HG03457 (cell line): ENCODE data around the gene ALDH1B1.
"Not testable (repeated sequence)": the region's sequence is repeated elsewhere in the genome, so short reads cannot be mapped to it uniquely, and the experiment has no call there.

Source experiments
- ATAC-seq: cut with Tn5 transposase; IDR thresholded peaks from one replicate; pipeline ENCODE4 v1.9.1; 2021; ENCODE audit warnings: moderate number of reproducible peaks; ENCODE audit not compliant: unreplicated experiment

Gene ALDH1B1

DNA sequence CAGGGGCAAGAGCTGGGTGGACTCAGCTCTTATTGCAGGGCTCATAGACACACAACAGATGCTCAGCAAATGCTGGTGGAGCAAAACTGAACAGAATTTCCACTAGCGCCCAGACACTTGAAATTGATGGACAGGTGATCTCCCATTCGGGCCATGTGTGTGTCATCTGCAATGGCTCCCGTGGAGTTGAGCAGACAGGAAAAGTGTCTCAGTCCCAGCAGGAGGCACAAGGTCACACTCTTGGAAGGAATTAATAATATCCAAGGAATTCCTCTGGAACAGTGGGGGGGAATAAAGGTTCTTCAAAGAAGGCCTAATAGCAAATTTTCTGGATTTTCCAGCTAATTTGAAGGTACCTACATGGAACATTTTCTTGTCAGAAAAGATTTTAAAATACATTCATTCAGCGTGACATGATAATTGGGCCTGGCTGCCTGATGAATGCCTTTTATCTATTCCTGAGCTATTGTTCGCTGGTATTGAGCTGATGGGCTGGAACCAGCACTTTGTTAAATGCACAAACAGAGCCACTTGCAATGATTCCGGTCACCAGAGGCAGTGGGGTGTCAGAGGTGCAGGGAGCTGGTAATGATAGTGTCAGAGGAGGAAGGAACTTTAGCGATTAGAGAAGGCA, 31.5 kb upstream of the ALDH1B1 start:
- no peak for ATAC-seq

DNA sequence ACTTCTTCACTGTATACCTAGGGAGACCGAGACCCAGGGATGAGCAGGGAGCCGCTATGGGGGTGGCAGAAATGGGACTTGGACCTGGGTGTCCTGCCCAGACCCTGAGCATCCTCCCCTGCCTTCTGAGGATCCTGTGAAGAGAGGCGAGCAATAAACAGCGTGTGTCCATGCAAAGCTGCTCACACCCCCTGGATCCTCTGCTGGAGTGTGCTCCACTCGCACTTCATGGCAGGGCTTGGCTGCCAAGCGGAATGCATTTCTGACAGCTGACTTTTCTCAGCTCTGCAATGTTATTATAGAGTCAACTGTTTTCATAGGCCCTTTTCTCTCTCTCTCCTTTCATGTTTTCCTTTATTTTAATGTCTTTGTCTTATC, 31.0 kb upstream of the ALDH1B1 start:
- no peak for ATAC-seq

DNA sequence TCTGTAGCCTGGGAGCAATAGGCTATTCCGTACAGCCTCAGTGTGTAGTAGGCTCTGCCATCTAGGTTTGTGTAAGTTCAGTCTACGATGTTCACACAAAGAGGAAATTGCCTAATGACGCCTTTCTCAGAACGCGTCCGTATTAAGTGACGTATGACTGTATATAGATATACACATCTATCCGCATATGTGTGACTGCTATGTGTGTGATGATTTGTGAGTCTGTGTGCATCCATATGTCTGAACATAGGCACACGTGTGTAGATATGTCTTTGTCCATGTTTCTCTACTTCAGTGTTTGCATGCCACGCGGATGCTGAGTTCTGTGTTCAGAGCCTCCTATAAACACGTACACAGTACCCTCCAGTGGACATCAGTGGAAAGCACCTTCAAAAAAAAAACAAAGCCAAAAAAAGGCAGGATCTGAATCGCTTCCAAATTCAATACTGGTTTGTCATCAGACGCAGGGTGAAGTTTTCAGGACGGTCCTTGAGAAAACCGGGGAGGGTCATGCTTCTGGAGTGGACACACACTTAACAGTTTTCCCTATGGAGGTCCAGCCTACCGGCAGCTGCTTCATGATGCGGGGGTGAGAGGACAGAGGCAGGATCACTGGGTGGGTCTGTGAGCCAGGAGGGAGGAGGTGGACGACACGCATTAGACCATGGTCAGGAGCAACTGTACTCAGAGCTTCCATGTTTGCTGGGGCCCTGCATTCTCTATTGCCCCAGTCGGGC, 29.5 kb upstream of the ALDH1B1 start:
- no peak for ATAC-seq

- ATAC-seq: no peak
These were observed 28.9 kb upstream of the ALDH1B1 start for GRCh38 chr9:38363589-38363925.

DNA sequence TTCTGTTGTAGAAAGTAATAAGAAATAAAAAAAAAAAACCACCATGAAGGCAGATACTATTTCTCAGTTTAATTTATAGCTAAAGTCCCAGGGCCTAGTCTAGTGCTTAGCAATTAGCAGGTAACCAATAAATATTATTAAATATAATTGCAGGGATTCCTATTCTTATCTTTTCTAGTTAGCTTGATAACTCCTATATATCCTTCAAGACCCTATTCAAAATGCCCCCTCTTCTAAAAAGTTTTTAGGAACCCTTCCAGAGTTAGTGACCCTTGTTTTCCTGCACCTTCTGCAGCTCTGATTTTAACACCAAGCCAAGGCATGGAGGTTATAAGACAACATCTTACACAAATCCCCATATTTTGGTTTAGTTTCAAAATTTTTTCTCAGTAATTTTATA, 24.6 kb upstream of the ALDH1B1 start:
- ATAC-seq: no peak

DNA sequence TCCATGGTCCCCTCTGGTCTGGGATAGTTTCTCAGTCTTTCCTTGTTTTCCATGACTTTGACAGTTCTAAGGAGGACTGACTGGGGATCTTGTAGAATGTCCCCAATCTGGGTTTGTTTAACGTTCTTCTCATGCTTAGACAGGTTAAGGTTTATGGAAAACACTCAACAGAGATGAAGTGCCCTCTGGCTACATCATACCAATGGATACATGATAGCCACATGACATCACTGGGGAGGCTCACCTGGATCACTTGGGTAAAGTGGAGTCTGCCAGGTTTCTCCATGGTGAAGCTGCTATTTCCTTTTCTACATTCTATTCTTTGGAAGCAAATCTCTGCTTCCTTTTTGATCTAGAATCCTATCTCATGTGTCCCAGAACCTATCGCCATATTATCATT, 23.8 kb upstream of the ALDH1B1 start:
- ATAC-seq: no peak

- no peak for ATAC-seq
These were observed 22.3 kb upstream of the ALDH1B1 start for GRCh38 chr9:38370176-38370575.

- no peak for ATAC-seq
These were observed 21.0 kb upstream of the ALDH1B1 start for GRCh38 chr9:38371495-38371894.

- ATAC-seq: no peak
These were observed 19.5 kb upstream of the ALDH1B1 start for GRCh38 chr9:38372762-38373619.

DNA sequence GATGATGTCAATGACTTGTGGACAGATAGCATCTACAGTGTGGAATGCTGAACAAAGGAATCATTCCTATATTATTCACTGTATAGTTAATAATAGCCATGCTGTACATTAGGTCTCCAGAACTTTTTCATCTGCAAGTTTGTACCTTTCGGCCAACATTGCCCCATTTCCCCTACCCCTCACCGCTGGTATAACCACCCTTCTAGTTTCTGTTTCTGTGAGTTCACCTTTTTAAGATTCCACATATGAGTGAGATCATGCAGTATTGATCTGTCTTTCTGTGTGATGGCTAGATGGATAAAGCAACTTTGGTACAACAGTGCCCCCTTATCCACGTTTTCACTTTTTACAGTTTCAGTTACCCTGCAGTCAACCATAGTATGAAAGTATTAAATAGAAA, 18.8 kb upstream of the ALDH1B1 start:
- no peak for ATAC-seq

- no peak for ATAC-seq
These were observed 17.5 kb upstream of the ALDH1B1 start for GRCh38 chr9:38374847-38375571.

DNA sequence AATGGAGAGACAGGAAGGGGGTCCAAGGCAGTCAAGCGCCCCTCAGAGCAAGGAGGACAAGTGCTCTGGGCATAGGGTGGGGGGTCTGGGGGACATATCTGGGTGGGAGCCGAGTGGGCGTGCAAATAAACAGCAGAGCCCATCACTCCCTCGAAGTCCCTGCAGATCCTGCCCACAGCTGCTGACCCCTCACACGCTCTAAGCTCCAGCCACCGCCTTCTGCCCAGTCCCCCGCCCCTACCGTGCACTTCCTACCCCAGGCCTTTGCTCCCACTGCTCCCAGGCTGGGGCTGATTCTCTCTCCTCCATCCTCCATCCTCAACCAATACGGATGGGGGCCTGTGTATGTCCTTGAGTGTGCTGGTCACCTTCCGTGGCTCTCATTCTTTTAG, 16.9 kb upstream of the ALDH1B1 start:
- ATAC-seq: no peak

DNA sequence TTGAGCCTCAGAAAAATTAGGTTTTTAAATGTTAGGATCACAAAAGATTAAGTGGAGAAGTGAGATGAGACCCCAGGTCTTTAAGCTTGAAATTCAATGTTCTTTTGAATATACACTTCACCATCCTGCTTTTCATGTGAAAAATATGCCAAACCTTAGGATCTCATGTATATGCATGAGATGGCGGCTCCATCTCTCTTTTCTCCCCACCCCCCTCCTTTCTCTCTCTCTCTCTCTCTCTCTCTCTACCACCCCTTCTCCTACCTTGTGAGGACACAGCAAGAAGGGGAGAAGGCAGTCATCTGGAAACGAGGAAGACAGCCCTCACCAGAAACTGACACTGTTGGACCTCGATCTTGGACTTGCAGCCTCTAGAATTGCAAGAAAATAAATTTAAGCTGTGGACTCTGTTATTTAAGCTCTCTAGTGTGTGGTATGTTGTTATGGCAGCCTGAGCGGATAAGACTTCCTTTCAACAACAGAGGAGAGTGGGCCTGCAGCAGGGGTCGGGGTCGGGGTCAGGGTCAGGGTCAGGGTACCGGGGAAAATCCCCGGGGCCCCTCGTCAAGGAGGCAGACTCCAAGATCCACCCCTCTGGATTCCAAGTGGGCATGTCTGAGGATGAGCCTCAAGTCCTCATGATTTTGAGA, 16.4 kb upstream of the ALDH1B1 start:
- no peak for ATAC-seq

GRCh38 chr9:38377336-38378083, 15.0 kb upstream of the ALDH1B1 start:
- not testable (repeated sequence) for ATAC-seq

- no peak for ATAC-seq
These were observed 12.2 kb upstream of the ALDH1B1 start for GRCh38 chr9:38380230-38380871.

DNA sequence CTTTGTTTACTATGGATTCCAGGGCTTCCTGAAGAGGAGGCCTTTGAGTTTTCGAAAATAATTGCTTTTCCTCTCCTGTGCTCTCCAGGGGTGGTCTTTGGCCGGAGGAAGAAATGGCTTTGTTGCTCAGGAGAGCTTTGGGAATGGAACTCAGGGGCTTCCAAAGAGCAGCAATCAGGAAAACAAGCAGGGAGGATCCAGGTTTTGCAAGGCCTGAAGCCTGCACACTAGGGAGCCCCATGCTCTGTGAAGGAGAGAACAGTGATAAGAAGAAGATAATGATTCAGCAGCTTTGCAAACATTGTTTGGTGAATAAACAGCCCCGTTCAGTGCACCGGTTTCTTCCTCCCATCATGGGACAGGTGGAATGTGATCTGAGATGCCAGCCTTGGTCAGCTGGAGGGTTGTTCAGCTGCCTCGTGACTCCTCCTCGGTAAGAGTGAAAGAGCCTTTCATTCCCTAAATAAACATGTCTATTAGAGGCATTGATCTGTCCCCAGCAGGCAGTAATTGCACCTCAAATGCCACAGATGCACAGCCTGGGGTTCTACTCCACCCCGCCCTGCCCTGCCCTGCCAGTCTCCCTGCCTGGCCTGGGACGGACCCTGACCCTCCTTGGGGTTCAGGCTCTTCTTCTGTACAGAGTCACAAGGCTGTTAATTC, 11.5 kb upstream of the ALDH1B1 start:
- ATAC-seq: no peak

DNA sequence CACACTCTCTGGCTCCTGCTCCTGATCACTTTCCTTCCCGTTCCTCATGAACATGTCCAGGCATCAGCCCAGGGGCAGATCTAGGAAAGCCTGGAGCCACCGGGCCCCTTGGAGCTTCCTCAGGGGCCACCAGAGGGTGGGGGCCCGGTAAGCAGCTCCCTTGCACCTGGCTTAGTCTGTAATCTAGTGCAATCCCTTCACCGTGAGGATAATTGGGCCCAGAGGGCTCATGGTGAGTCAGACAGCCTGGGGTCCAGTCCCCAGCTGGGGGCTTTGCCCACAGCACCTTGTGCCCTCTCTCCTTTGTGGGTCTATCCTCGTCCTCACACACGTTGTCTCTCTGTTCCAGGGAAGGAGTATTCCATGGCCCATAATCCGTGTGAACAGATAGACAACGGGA, 10.4 kb upstream of the ALDH1B1 start:
- no peak for ATAC-seq

- ATAC-seq: no peak
These were observed 7.3 kb upstream of the ALDH1B1 start for GRCh38 chr9:38384990-38385848.
